Parathyroid adenoma (tissue), 2 donors: ENCODE measurements around the gene TUFM.

ENCODE experiments used
- H2AFZ ChIP-seq: fragments of 300-600 bp; sonication (generic); one replicate; pipeline ENCODE4 v1.7.0; 2017; ENCODE audit warnings: antibody characterized with exemption, mild to moderate bottlenecking
- H3K27ac ChIP-seq: fragments of 300-600 bp; sonication (generic); one replicate; pipeline ENCODE4 v1.7.0; 2017
- H3K27me3 ChIP-seq: fragments of 300-600 bp; sonication (generic); one replicate; pipeline ENCODE4 v1.7.0; 2017; ENCODE audit warnings: low read length; ENCODE audit not compliant: control insufficient read depth, insufficient read depth
- H3K36me3 ChIP-seq: fragments of 300-600 bp; sonication (generic); one replicate; pipeline ENCODE4 v1.7.0; 2017; ENCODE audit warnings: low read length; ENCODE audit not compliant: control insufficient read depth, insufficient read depth
- H3K4me1 ChIP-seq: fragments of 300-600 bp; sonication (generic); one replicate; pipeline ENCODE4 v1.7.0; 2017; ENCODE audit warnings: control low read depth
- H3K4me2 ChIP-seq: fragments of 300-600 bp; sonication (generic); one replicate; pipeline ENCODE4 v1.7.0; 2017; ENCODE audit warnings: low read length
- H3K4me3 ChIP-seq: fragments of 300-600 bp; sonication (generic); one replicate; pipeline ENCODE4 v1.7.0; 2017; ENCODE audit warnings: low read depth, low read length
- H3K79me2 ChIP-seq: fragments of 300-600 bp; sonication (generic); one replicate; pipeline ENCODE4 v1.7.0; 2017; ENCODE audit warnings: control low read depth
- H3K9ac ChIP-seq: fragments of 300-600 bp; sonication (generic); one replicate; pipeline ENCODE4 v1.7.0; 2017; ENCODE audit warnings: mild to moderate bottlenecking
- H3K9me3 ChIP-seq: fragments of 300-600 bp; sonication (generic); one replicate; pipeline ENCODE4 v1.7.0; 2017; ENCODE audit warnings: low read length; ENCODE audit not compliant: control insufficient read depth
- CTCF ChIP-seq: fragments of 300-600 bp; sonication (generic); IDR thresholded peaks from one replicate; pipeline ENCODE4 v1.7.0; 2017; ENCODE audit warnings: antibody characterized with exemption, mild to moderate bottlenecking
- donor health status: primary hyperparathyroidism.

TUFM gene

GRCh38 chr16:28865001-28865688 lies 19.0 kb upstream of the TUFM start:
- no peak overlapping the region for H3K9ac ChIP-seq
- H2AFZ ChIP-seq: no peak overlapping the region
- H3K4me1 ChIP-seq: no peaks in the 10 kb centered on the region
- H3K79me2 ChIP-seq: no peaks in the 10 kb centered on the region
- no peaks in the 10 kb centered on the region for H3K9me3 ChIP-seq
- peak overlapping the region; percentile 78 for H3K4me2 ChIP-seq
- H3K27me3 ChIP-seq: no peaks in the 10 kb centered on the region
- TF ChIP-seq CTCF: no peak
- no peaks in the 10 kb centered on the region for H3K36me3 ChIP-seq
- H3K4me3 ChIP-seq: no peak overlapping the region
- no peak overlapping the region for H3K27ac ChIP-seq

- Histone ChIP-seq H3K4me1 (no peaks in the 10 kb centered on the region), H3K79me2 (no peaks in the 10 kb centered on the region), H3K4me2 (peak overlapping the region; percentile 78), H3K9ac (peak overlapping the region; percentile 98), H3K9me3 (no peaks in the 10 kb centered on the region), H3K36me3 (no peaks in the 10 kb centered on the region), H3K27me3 (no peaks in the 10 kb centered on the region), H2AFZ (peak overlapping the region; percentile 100), H3K4me3 (peak overlapping the region; percentile 79), H3K27ac (peak overlapping the region; percentile 99)
- TF ChIP-seq CTCF: no peak
Observed at GRCh38 chr16:28863929-28864793, 18.0 kb upstream of the TUFM start.

GRCh38 chr16:28859326-28859725 lies 13.2 kb upstream of the TUFM start:
- Histone ChIP-seq H3K79me2 (no peaks in the 10 kb centered on the region), H3K4me2 (no peak overlapping the region), H3K9me3 (no peaks in the 10 kb centered on the region), H3K27ac (no peak overlapping the region), H3K36me3 (no peaks in the 10 kb centered on the region), H3K9ac (no peak overlapping the region), H3K4me3 (no peak overlapping the region), H3K4me1 (no peaks in the 10 kb centered on the region), H2AFZ (no peak overlapping the region), H3K27me3 (no peaks in the 10 kb centered on the region)
- no peak for TF ChIP-seq CTCF

- H3K9me3 ChIP-seq: no peaks in the 10 kb centered on the region
- no peaks in the 10 kb centered on the region for H3K4me1 ChIP-seq
- H2AFZ ChIP-seq: no peak overlapping the region
- no peak overlapping the region for H3K27ac ChIP-seq
- H3K9ac ChIP-seq: no peak overlapping the region
- H3K27me3 ChIP-seq: no peaks in the 10 kb centered on the region
- no peaks in the 10 kb centered on the region for H3K79me2 ChIP-seq
- no peak overlapping the region for H3K4me2 ChIP-seq
- no peaks in the 10 kb centered on the region for H3K36me3 ChIP-seq
- TF ChIP-seq CTCF: no peak
- no peak overlapping the region for H3K4me3 ChIP-seq
Observed at GRCh38 chr16:28858421-28858820, 12.3 kb upstream of the TUFM start.
